H9 (cell line): ENCODE results near the gene VAMP2. TPM values are rescaled to one million over a fixed set of nuclear protein-coding genes. Genes with fewer than 3 reads are reported as not detected.

Experiments
- DNase-seq: peaks from one replicate; pipeline ENCODE4 v3.0.0-alpha.2; 2017
- H2AFZ ChIP-seq: one replicate; pipeline ENCODE4 v1.6.1; 2013; ENCODE audit warnings: mild to moderate bottlenecking, low read length, control low read depth, moderate library complexity
- H2AK5ac ChIP-seq: 2 replicates; pipeline ENCODE4 v1.6.1; 2013; ENCODE audit warnings: low read length, control low read depth, mixed read lengths; ENCODE audit not compliant: insufficient read length
- H2BK120ac ChIP-seq: one replicate; pipeline ENCODE4 v1.6.1; 2013; ENCODE audit warnings: low read depth, mild to moderate bottlenecking, low read length, control low read depth, inconsistent platforms; ENCODE audit not compliant: poor library complexity, severe bottlenecking
- H2BK12ac ChIP-seq: 2 replicates; pipeline ENCODE4 v1.6.1; 2013; ENCODE audit warnings: low read length, control low read depth, mixed read lengths, low read depth; ENCODE audit not compliant: insufficient read length
- H2BK15ac ChIP-seq: 2 replicates; pipeline ENCODE4 v1.6.1; 2013; ENCODE audit warnings: low read depth, low read length, control low read depth
- H2BK20ac ChIP-seq: one replicate; pipeline ENCODE4 v1.6.1; 2013; ENCODE audit warnings: low read depth, mild to moderate bottlenecking, low read length, control low read depth, inconsistent platforms; ENCODE audit not compliant: poor library complexity, severe bottlenecking
- H2BK5ac ChIP-seq: 2 replicates; pipeline ENCODE4 v1.6.1; 2013; ENCODE audit warnings: low read length, control low read depth, mixed read lengths; ENCODE audit not compliant: insufficient read length
- H3K14ac ChIP-seq: 2 replicates; pipeline ENCODE4 v1.6.1; 2013; ENCODE audit warnings: low read length, control low read depth; ENCODE audit not compliant: insufficient read depth
- H3K18ac ChIP-seq: 2 replicates; pipeline ENCODE4 v1.6.1; 2013; ENCODE audit warnings: low read depth, mild to moderate bottlenecking, mixed read lengths, low read length, control low read depth; ENCODE audit not compliant: insufficient read length
- H3K23ac ChIP-seq: 2 replicates; pipeline ENCODE4 v1.6.1; 2013; ENCODE audit warnings: low read length, control low read depth, mixed read lengths, low read depth; ENCODE audit not compliant: insufficient read length
- H3K23me2 ChIP-seq: 2 replicates; pipeline ENCODE4 v1.6.1; 2013; ENCODE audit warnings: low read depth, mild to moderate bottlenecking, mixed read lengths, low read length, control low read depth; ENCODE audit not compliant: insufficient read length, poor library complexity, severe bottlenecking
- H3K27ac ChIP-seq: 2 replicates; pipeline ENCODE4 v1.5.1; 2013; ENCODE audit warnings: low read length, control low read depth, mixed read lengths, low read depth; ENCODE audit not compliant: insufficient read length
- H3K27me3 ChIP-seq: 2 replicates; pipeline ENCODE4 v1.6.1; 2013; ENCODE audit warnings: low read length, control low read depth, inconsistent platforms; ENCODE audit not compliant: insufficient read depth
- H3K4ac ChIP-seq: 2 replicates; pipeline ENCODE4 v1.6.1; 2013; ENCODE audit warnings: low read depth, mild to moderate bottlenecking, control low read depth, inconsistent platforms, low read length, moderate library complexity
- H3K4me1 ChIP-seq: 2 replicates; pipeline ENCODE4 v1.6.1; 2013; ENCODE audit warnings: low read length, control low read depth, inconsistent platforms; ENCODE audit not compliant: insufficient read depth
- H3K4me2 ChIP-seq: 2 replicates; pipeline ENCODE4 v1.6.1; 2013; ENCODE audit warnings: low read length, control low read depth, mixed read lengths; ENCODE audit not compliant: insufficient read length, insufficient read depth
- H3K56ac ChIP-seq: 2 replicates; pipeline ENCODE4 v1.6.1; 2013; ENCODE audit warnings: low read depth, mild to moderate bottlenecking, mixed read lengths, low read length, control low read depth; ENCODE audit not compliant: insufficient read length
- H3K79me1 ChIP-seq: 2 replicates; pipeline ENCODE4 v1.6.1; 2013; ENCODE audit warnings: low read depth, mild to moderate bottlenecking, moderate library complexity, low read length, control low read depth, inconsistent platforms; ENCODE audit not compliant: insufficient read depth, poor library complexity, severe bottlenecking
- H3K79me2 ChIP-seq: 2 replicates; pipeline ENCODE4 v1.6.1; 2013; ENCODE audit warnings: low read length, control low read depth, inconsistent platforms; ENCODE audit not compliant: insufficient read depth
- H3K9ac ChIP-seq: 2 replicates; pipeline ENCODE4 v1.6.1; 2013; ENCODE audit warnings: low read length, control low read depth, mixed read lengths; ENCODE audit not compliant: insufficient read length; ENCODE audit errors: extremely low read depth
- H3K9me3 ChIP-seq: one replicate; pipeline ENCODE4 v1.6.1; 2013; ENCODE audit warnings: low read depth, low read length, inconsistent platforms; ENCODE audit not compliant: control insufficient read depth
- H3T11ph ChIP-seq: one replicate; pipeline ENCODE4 v1.6.1; 2013; ENCODE audit warnings: mild to moderate bottlenecking, low read length, control low read depth, inconsistent platforms
- H4K20me1 ChIP-seq: one replicate; pipeline ENCODE4 v1.6.1; 2013; ENCODE audit not compliant: control insufficient read depth, insufficient read length, insufficient read depth
- H4K5ac ChIP-seq: 2 replicates; pipeline ENCODE4 v1.6.1; 2013; ENCODE audit warnings: low read depth, mild to moderate bottlenecking, mixed read lengths, low read length, control low read depth; ENCODE audit not compliant: insufficient read length
- H4K8ac ChIP-seq: replicated peaks from 2 replicates; pipeline ENCODE4 v1.6.1; 2013; ENCODE audit warnings: low read length, control low read depth, mixed read lengths, low read depth; ENCODE audit not compliant: insufficient read length
- H4K91ac ChIP-seq: 2 replicates; pipeline ENCODE4 v1.6.1; 2013; ENCODE audit warnings: low read depth, mild to moderate bottlenecking, moderate library complexity, mixed read lengths, low read length, control low read depth; ENCODE audit not compliant: insufficient read length
- H3K27ac Mint-ChIP-seq, 3 experiments: 2 replicates in 2 of 3; 3 replicates in 1 of 3; pipeline ENCODE4 v1.8.0; 2020 to 2021; ENCODE audit warnings: mixed read lengths in 3 of 3, mild to moderate bottlenecking in 1 of 3, moderate library complexity in 1 of 3
- H3K27me3 Mint-ChIP-seq: 2 replicates; pipeline ENCODE4 v1.8.0; 2021; ENCODE audit warnings: low read depth, mild to moderate bottlenecking, moderate library complexity, mixed read lengths
- H3K36me3 Mint-ChIP-seq, 3 experiments: 2 replicates in 2 of 3; 3 replicates in 1 of 3; pipeline ENCODE4 v1.8.0; 2020 to 2021; ENCODE audit warnings: low read depth in 3 of 3, mixed read lengths in 3 of 3; ENCODE audit not compliant: insufficient read depth in 1 of 3
- H3K4me1 Mint-ChIP-seq, 2 experiments: 2 replicates each; pipeline ENCODE4 v1.8.0; 2020; ENCODE audit warnings: mixed read lengths in 2 of 2
- H3K4me3 Mint-ChIP-seq, 2 experiments: 2 replicates in 1 of 2; 3 replicates in 1 of 2; pipeline ENCODE4 v1.8.0; 2020 to 2021; ENCODE audit warnings: mild to moderate bottlenecking in 2 of 2, mixed read lengths in 2 of 2, moderate library complexity in 1 of 2
- H3K9me3 Mint-ChIP-seq, 2 experiments: 2 replicates in 1 of 2; 3 replicates in 1 of 2; pipeline ENCODE4 v1.8.0; 2020; ENCODE audit warnings: mild to moderate bottlenecking in 2 of 2, mixed read lengths in 2 of 2, moderate library complexity in 1 of 2
- CTCF ChIP-seq: fragments of 200-600 bp; sonication (generic); conservative IDR thresholded peaks from 3 replicates; pipeline ENCODE4 v1.8.0; 2021; ENCODE audit warnings: antibody characterized with exemption, mild to moderate bottlenecking
- WGBS: extraction: QIAGEN DNeasy Blood & Tissue Kit; methylation state at CpG from one replicate; pipeline ENCODE4 v1.1.7; 2013; ENCODE audit warnings: missing lambda C conversion rate, low lambda C conversion rate, mixed read lengths; ENCODE audit not compliant: insufficient read length; ENCODE audit errors: extremely low coverage; 5-methylcytosine and 5-hydroxymethylcytosine counted together
- total RNA-seq: library from RNA; stranded (reverse); gene quantifications from 2 replicates; pipeline ENCODE4 v1.2.1, GENCODE V29; 2021

Gene VAMP2
- total RNA-seq, 1 experiment from 2014 or later, result 22.8 TPM

GRCh38 chr17:8144401-8145231, 18.1 kb downstream of the VAMP2 start:
- no peak overlapping the region for H3T11ph ChIP-seq
- no peak overlapping the region for H2BK120ac ChIP-seq
- no CpG with 5 or more reads among the region's 15 CpGs for WGBS
- TF ChIP-seq CTCF, result no peak
- DNase-seq, result no peak
- H3K23ac ChIP-seq, result no peak overlapping the region
- H3K23me2 ChIP-seq, result peaks cover under 1% of the 10 kb centered on the region
- Mint-ChIP-seq H3K27ac (no peak overlapping the region; a peak in 1 of 7 replicates), H3K9me3 (no peaks in the 10 kb centered on the region), H3K4me1 (no peaks in the 10 kb centered on the region), H3K27me3 (no peaks in the 10 kb centered on the region; the same call in 1 of the 2 replicates), H3K36me3 (peaks cover 39 to 84% (median 66%) of the 10 kb centered on the region in 3 experiments), H3K4me3 (no peak overlapping the region)
- no peak overlapping the region for H4K91ac ChIP-seq
- H2BK15ac ChIP-seq, result no peak overlapping the region
- no peaks in the 10 kb centered on the region for H3K4me1 ChIP-seq
- H3K27me3 ChIP-seq, result no peaks in the 10 kb centered on the region
- H3K79me2 ChIP-seq, result no peaks in the 10 kb centered on the region
- H2AFZ ChIP-seq, result no peak overlapping the region
- no peak overlapping the region for H2BK12ac ChIP-seq
- no peak overlapping the region for H2AK5ac ChIP-seq
- H3K9me3 ChIP-seq, result no peaks in the 10 kb centered on the region
- no peaks in the 10 kb centered on the region for H4K20me1 ChIP-seq
- H3K79me1 ChIP-seq, result no peaks in the 10 kb centered on the region
- H3K9ac ChIP-seq, result no peak overlapping the region
- H4K5ac ChIP-seq, result no peak overlapping the region
- no peak overlapping the region for H2BK5ac ChIP-seq
- H3K27ac ChIP-seq, result no peak overlapping the region
- H3K18ac ChIP-seq, result no peak overlapping the region
- no peak overlapping the region for H3K4me2 ChIP-seq
- H3K56ac ChIP-seq, result no peak overlapping the region
- H3K14ac ChIP-seq, result no peak overlapping the region
- H2BK20ac ChIP-seq, result no peak overlapping the region
- H4K8ac ChIP-seq, result no peak overlapping the region
- no peak overlapping the region for H3K4ac ChIP-seq
